Ascending aorta (tissue), 2 donors: ENCODE results near the gene VEGFB. TPM values are rescaled to one million over a fixed set of nuclear protein-coding genes. Genes with fewer than 3 reads are reported as not detected.

Source experiments
- DNase-seq, 2 donors: peaks; one replicate each; pipeline ENCODE4 v3.0.0-alpha.2; 2019; ENCODE audit warnings: low spot score in 2 of 2
- H3K27ac ChIP-seq, 2 donors: fragments of 200-600 bp; sonication (generic); one replicate each; pipeline ENCODE4 v1.5.1; 2016 to 2017; ENCODE audit warnings: mild to moderate bottlenecking in 1 of 2
- H3K27me3 ChIP-seq: fragments of 200-600 bp; sonication (generic); one replicate; pipeline ENCODE4 v1.5.1; 2017
- H3K36me3 ChIP-seq, 2 donors: fragments of 200-600 bp; sonication (generic); one replicate each; pipeline ENCODE4 v1.5.1; 2016
- H3K4me1 ChIP-seq, 2 donors: fragments of 200-600 bp; sonication (generic); one replicate each; pipeline ENCODE4 v1.5.1; 2016 to 2017; ENCODE audit warnings: mild to moderate bottlenecking in 1 of 2
- H3K4me3 ChIP-seq, 2 donors: fragments of 200-600 bp; sonication (generic); one replicate each; pipeline ENCODE4 v1.5.1; 2016 to 2017; ENCODE audit warnings: mild to moderate bottlenecking in 1 of 2
- H3K9me3 ChIP-seq, 2 donors: fragments of 200-600 bp; sonication (generic); one replicate each; pipeline ENCODE4 v1.5.1; 2016
- intact Hi-C: fragments of 100-400 bp; cut with DNase I; formaldehyde crosslinking; loops from one replicate; pipeline ENCODE4 v1.15.1; 2023
- total RNA-seq: library from RNA; depleted of rRNA; stranded (reverse); fragments of >200 nt; gene quantifications from one replicate; pipeline ENCODE4 v1.1.0, GENCODE V29; 2016
- TF ChIP-seq, protein P1 (sequence below), 3 experiments: fragments of 200-600 bp in 2 of 3; fragments of 450-650 bp in 1 of 3; sonication (generic) in 2 of 3; IDR thresholded peaks; one replicate each; pipeline ENCODE4 v1.5.1; 2016 to 2019; ENCODE audit warnings: antibody characterized with exemption in 3 of 3, mild to moderate bottlenecking in 1 of 3, moderate library complexity in 1 of 3

The VEGFB gene
- total RNA-seq, 1 donor from 2014 or later = 188 TPM

DNA sequence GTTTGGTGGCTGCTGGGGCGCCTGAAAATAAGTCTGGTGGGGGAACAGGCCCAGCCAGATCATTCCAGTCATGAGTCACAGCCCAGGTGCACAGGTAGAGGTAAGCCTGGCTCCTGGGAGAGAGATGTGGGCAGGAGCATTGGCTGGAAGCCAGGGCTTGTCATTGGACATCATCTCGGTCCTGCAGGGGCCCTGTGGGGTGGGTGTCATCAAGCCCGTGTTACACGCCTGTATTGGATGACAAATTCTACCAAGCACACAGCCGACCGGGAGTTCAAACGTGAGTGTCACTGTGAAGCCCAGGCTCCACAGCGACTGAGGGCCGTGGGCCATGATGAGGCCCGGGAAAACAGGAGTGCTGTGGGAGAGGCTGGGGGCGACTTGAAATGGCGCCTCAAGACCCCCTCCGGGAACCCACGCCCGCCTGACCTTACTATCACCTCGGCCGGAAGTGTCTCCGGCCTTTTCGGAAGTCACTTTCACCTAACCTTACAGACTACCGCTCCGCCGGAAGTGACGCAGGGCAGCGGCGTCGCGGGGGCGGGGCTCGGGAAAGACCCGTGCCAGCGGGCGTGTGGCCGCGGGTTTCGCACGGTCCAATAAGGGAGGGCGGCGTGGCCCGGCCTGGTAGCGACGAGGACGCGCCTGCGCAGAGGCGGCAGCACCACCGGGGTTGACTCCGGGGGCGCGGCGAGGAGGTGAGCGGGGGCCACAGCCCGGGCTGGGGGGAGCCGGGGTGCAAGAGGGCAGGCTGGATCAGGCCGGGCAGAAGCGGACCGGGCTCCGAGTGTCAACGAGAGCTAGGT lies 6.3 kb downstream of the VEGFB start, which contains the start of gene FKBP2:
Gene FKBP2, plus strand, starts transcription at position 661 of the 806 bp plus-strand sequence. CDS start 1,293 bp downstream, outside the sequence.
- intact Hi-C loops = loop anchor here (1.0 to 2.0 kb wide), 2 partner anchors 30 to 64 kb away; partner anchors contain the start of gene ESRRA
- peak within 1 kb of the TSS; percentile 91 to 97 for H3K4me3 ChIP-seq
- peaks cover 28 to 32% of the 10 kb centered on the region in 2 donors for H3K36me3 ChIP-seq

DNA sequence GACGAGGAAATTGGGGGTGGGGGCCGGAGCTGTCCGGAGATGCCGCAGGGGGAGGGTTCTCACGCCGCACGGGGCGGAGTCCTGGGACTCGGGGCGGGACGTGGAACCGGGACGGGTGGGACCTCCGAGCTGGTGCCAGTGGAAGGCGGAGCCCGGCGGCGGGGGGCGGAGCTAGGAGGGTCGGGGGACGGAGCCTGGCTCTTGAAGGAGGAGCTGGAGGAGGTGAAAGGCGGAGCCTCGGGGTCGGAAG lies 6.8 kb downstream of the VEGFB start:
- Histone ChIP-seq H3K4me3 (peak overlapping the region; percentile 91 to 97), H3K9me3 (no peaks in the 10 kb centered on the region), H3K36me3 (peaks cover 28 to 32% of the 10 kb centered on the region in 2 donors), H3K27ac (peak overlapping the region; percentile 99), H3K4me1 (peaks cover 6 to 28% of the 10 kb centered on the region in 2 donors), H3K27me3 (no peaks in the 10 kb centered on the region)
- intact Hi-C loops = loop anchor here (1.0 to 2.0 kb wide), 2 partner anchors 29 to 64 kb away; partner anchors contain the start of gene ESRRA
- DNase-seq = peak; percentile 97 to 100
- TF ChIP-seq, protein P1, sequence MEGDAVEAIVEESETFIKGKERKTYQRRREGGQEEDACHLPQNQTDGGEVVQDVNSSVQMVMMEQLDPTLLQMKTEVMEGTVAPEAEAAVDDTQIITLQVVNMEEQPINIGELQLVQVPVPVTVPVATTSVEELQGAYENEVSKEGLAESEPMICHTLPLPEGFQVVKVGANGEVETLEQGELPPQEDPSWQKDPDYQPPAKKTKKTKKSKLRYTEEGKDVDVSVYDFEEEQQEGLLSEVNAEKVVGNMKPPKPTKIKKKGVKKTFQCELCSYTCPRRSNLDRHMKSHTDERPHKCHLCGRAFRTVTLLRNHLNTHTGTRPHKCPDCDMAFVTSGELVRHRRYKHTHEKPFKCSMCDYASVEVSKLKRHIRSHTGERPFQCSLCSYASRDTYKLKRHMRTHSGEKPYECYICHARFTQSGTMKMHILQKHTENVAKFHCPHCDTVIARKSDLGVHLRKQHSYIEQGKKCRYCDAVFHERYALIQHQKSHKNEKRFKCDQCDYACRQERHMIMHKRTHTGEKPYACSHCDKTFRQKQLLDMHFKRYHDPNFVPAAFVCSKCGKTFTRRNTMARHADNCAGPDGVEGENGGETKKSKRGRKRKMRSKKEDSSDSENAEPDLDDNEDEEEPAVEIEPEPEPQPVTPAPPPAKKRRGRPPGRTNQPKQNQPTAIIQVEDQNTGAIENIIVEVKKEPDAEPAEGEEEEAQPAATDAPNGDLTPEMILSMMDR (IDR thresholded peaks at IDR 0.05) = no peak

More for the DNA sequence above, 6.3 kb downstream of the VEGFB start, which contains the start of gene FKBP2:
- H3K4me1 ChIP-seq = peaks cover 4 to 32% of the 10 kb centered on the region in 2 donors
- no peaks in the 10 kb centered on the region for H3K9me3 ChIP-seq
- peak; percentile 95 to 99 for DNase-seq
- no peaks in the 10 kb centered on the region for H3K27me3 ChIP-seq
- H3K27ac ChIP-seq = peak within 1 kb of the TSS; percentile 99
- TF ChIP-seq, protein P1 (IDR thresholded peaks at IDR 0.05) = no peak

DNA sequence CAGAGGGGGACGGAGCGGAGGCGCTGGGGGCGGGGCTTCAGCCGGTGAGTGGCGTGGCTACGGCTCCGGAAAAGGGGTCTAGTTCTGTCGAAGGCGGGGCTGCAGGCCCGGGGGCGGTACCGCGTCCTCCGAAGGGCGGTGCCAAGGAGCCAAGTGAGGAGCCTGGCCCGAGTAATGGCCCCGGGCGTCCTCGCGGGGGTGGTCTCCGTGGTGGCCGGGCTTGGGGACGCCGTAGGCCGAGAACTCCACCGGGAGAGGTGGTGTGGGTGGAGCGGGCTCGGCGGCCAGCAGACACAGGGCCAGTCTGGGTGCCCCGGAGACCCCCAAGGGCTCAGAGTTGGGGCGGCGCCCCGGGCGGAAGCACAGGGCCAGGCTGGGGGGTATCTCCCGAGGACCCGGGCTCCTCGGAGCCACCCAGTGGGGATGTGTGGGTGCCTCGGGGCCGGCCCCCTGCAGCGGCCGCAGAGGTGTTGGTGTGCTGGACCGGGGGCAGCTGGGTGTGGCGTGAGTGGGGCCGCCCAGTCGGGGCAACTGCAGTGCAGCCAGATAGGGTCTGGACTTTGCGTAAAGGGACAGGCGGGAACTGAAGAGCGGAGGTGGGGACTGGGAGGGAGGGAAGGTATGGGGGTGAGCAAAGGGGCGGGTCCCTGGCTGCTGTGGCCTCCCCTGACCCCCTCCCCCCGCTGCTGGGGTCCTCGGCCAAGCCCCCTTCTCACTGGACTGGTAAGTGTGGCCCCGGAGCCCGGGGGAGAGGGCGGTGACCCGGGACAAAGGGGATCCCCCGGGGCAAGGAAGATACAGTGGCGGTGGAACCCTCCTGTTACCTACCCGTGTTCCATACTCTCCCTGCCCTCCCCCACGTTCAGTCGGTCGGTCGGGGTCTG lies 7.3 kb downstream of the VEGFB start:
- peak in 1 of 2 donors; percentile 80 for DNase-seq
- intact Hi-C loops = loop anchor here (1.0 to 2.0 kb wide), 2 partner anchors 29 to 63 kb away; partner anchors contain the start of gene ESRRA
- peak overlapping the region; percentile 91 to 97 for H3K4me3 ChIP-seq

DNA sequence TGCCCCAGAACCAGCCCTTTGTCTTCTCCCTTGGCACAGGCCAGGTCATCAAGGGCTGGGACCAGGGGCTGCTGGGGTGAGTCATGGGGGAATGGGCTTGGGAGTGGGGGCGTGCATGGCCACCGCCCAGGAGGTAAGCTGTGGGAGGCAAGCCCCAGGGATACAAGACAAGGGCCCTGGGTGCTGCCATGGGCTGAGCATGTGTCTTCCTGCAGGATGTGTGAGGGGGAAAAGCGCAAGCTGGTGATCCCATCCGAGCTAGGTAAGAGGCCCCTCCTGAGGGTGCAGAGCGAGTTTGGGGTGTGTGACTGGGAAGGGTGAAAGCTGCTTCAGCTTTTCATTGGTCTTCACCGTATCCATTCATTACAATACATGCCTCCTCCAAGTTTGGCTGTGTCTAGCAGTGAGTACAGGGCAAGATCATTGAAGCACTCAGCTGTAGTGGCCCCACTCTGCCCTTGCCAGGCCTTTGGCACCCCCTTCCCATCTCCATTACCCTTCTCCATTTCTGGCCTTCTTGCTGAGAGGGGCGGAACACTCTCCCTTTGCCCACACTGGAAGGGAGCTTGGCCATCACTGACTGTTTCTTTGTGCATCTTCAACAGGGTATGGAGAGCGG lies 9.0 kb downstream of the VEGFB start:
- no peaks in the 10 kb centered on the region for H3K9me3 ChIP-seq
- intact Hi-C loops = no loop called here
- no peaks in the 10 kb centered on the region for H3K27me3 ChIP-seq
- peak overlapping the region in 1 of 2 donors; percentile 91 for H3K4me3 ChIP-seq
- TF ChIP-seq, protein P1 (IDR thresholded peaks at IDR 0.05) = no peak
- peak overlapping the region in 1 of 2 donors; percentile 96 for H3K27ac ChIP-seq
- DNase-seq = no peak
- H3K36me3 ChIP-seq = peaks cover 15 to 19% of the 10 kb centered on the region in 2 donors
- peaks cover 15 to 32% of the 10 kb centered on the region in 2 donors for H3K4me1 ChIP-seq

More for the DNA sequence above, 7.3 kb downstream of the VEGFB start:
- H3K4me1 ChIP-seq = peaks cover 6 to 28% of the 10 kb centered on the region in 2 donors
- H3K9me3 ChIP-seq = no peaks in the 10 kb centered on the region
- peak overlapping the region; percentile 96 to 99 for H3K27ac ChIP-seq
- H3K27me3 ChIP-seq = no peaks in the 10 kb centered on the region
- TF ChIP-seq, protein P1 (IDR thresholded peaks at IDR 0.05) = peak in 1 of 3 experiments; percentile 29
- H3K36me3 ChIP-seq = peaks cover 28 to 32% of the 10 kb centered on the region in 2 donors

DNA sequence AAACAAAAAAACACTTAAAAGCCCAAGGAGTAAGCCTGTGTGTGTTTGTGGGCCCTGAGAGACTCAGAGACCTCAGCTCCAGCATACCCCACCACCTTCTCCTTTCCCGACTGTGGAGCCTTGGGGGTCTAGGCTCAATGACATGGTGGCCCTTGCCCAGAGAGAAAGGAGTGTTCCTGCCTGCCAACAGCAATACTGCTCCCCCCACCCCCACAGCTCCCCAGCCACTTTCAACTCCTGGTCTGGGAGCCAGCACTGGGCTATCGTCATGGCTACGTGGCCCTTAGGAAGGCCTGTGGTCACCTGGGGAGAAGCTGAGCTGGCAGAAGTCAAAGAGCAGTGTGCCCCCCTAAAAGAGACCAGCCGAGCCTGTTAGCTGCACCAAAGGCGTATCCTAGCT lies 9.7 kb downstream of the VEGFB start:
- no peak overlapping the region for H3K4me3 ChIP-seq
- peaks cover 11 to 13% of the 10 kb centered on the region in 2 donors for H3K36me3 ChIP-seq
- H3K4me1 ChIP-seq = peaks cover 15 to 32% of the 10 kb centered on the region in 2 donors
- no peaks in the 10 kb centered on the region for H3K9me3 ChIP-seq
- H3K27me3 ChIP-seq = no peaks in the 10 kb centered on the region
- H3K27ac ChIP-seq = peak overlapping the region; percentile 80 to 94
- no peak for DNase-seq
- TF ChIP-seq, protein P1 (IDR thresholded peaks at IDR 0.05) = no peak
- intact Hi-C loops = no loop called here
